ENCODE measurements around the gene TCAP. TPM values are rescaled to one million over a fixed set of nuclear protein-coding genes. Genes with fewer than 3 reads are reported as not detected.

TCAP gene
- total RNA-seq: under 1 TPM; 0.78 to 0.89 TPM

DNA sequence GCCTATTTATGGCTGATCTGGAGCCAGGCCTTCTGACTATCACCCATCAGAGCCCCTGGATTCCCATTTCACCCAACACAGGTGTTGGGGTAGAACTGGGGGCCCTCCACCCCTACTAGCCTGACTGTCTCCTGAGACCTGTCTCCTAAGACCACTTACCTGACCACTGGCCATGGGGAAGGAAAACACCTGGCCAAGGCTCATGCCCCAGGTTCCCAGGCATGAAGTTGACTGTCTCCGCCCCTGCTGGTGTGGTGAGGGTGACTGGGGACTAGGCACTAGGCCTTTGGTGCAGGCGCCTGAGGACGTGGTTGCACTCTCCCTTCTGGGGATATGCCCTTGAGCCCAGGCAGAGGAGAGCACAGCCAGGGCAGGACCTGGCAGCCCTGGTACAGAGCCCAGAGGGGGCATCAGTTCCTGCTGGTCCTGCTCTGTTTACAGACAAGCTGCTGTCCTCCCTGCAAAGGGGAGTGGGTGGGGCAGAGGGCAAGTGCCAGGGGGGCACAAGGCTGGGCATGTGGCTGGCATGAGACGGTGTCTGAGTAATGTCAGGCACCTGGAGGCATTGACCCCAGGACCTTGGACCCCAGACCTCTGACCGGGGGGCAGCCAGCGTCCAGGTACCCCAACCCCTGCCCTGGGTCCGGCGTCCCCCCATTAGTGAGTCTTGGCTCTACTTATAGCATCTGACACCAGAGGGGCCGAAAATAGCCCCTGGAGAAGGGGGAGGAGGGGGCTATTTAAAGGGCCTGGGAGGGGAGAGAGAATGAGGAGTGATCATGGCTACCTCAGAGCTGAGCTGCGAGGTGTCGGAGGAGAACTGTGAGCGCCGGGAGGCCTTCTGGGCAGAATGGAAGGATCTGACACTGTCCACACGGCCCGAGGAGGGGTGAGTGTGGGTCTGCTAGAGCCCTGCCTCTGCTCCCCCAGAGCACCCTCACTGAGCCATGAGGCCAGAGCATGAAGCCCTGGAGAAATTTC, at the start of gene TCAP:
Gene TCAP, plus strand, starts transcription at position 769 of the 981 bp plus-strand sequence. Its CDS starts 11 bp downstream, at position 780.
- Mint-ChIP-seq H3K9me3 (no peaks in the 10 kb centered on the region), H3K4me3 (no peak within 1 kb of the TSS), H3K27me3 (peaks cover 24% of the 10 kb centered on the region), H3K27ac (no peak within 1 kb of the TSS), H3K4me1 (peaks cover 10% of the 10 kb centered on the region), H3K36me3 (peaks cover 2% of the 10 kb centered on the region)
- no peak for DNase-seq

GRCh38 chr17:39615434-39615833, 49.7 kb upstream of the TCAP start:
- DNase-seq: no peak
- H3K36me3 Mint-ChIP-seq: no peaks in the 10 kb centered on the region
- no peak overlapping the region for H3K27ac Mint-ChIP-seq
- H3K9me3 Mint-ChIP-seq: no peaks in the 10 kb centered on the region
- no peaks in the 10 kb centered on the region for H3K4me1 Mint-ChIP-seq
- H3K4me3 Mint-ChIP-seq: no peak overlapping the region
- peaks cover 17% of the 10 kb centered on the region for H3K27me3 Mint-ChIP-seq

DNA sequence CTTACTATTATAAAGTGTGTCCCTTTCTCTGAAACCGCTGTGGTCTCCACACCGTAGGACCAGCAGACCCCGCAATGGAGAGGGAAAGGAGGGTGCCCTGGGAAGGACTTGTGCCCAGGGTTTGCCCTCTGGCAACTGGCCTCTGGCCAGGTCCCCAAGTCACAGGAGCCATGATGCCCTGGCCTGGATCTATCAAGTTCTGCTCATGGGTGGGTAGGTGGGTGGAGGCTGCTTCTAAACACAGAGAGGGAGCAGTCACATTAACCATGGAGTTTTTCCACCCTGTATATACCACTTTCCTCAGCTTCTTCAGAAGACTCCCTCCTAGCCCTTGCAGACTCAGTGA, 48.1 kb upstream of the TCAP start:
- H3K36me3 Mint-ChIP-seq: no peaks in the 10 kb centered on the region
- H3K9me3 Mint-ChIP-seq: no peaks in the 10 kb centered on the region
- no peak for DNase-seq
- H3K27me3 Mint-ChIP-seq: peaks cover 17% of the 10 kb centered on the region
- peaks cover 4% of the 10 kb centered on the region for H3K4me1 Mint-ChIP-seq
- H3K4me3 Mint-ChIP-seq: peak overlapping the region; percentile 57
- no peak overlapping the region for H3K27ac Mint-ChIP-seq

GRCh38 chr17:39617446-39618245, 47.5 kb upstream of the TCAP start:
- peak overlapping the region; percentile 57 for H3K4me3 Mint-ChIP-seq

DNA sequence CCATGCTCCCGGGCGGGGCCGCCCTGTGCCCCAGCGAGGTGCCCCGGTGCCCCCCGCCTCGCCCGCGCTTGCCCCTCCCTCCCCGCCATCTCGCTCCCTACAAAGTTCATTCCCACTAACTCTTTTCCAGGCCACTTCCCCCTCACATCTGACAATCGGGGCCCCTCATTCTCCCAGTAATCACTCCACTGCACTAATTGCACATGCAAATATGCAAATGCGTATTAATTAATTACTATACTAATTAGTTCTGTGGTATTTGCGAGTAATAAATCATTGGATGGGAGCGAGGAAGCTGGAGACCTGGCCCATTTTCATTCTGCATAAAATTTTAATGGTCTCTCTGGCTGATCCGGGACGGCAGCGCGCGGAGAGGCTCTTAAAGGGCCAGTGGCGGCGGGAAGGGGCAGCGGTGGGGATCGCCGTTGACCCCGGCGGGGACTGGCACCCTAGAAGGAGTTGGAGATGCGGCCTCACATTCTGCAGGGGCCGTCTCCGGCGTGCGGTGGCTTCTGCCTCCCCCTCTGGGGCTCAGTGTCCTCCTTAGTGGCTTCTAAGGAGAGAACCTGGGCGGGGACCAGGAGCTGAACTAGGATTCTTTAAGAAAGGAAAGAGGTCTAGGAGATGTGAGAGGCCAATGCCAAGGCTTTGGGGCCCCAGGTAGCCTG, 46.8 kb upstream of the TCAP start:
- H3K4me1 Mint-ChIP-seq: peaks cover 11% of the 10 kb centered on the region
- peaks cover 12% of the 10 kb centered on the region for H3K27me3 Mint-ChIP-seq
- H3K9me3 Mint-ChIP-seq: no peaks in the 10 kb centered on the region
- H3K27ac Mint-ChIP-seq: peak overlapping the region; percentile 54
- H3K4me3 Mint-ChIP-seq: peak overlapping the region; percentile 70
- no peaks in the 10 kb centered on the region for H3K36me3 Mint-ChIP-seq
- DNase-seq: no peak

More at GRCh38 chr17:39617446-39618245, 47.5 kb upstream of the TCAP start:
- Mint-ChIP-seq H3K4me1 (peaks cover 8% of the 10 kb centered on the region), H3K9me3 (no peaks in the 10 kb centered on the region), H3K36me3 (no peaks in the 10 kb centered on the region), H3K27ac (no peak overlapping the region), H3K27me3 (peaks cover 17% of the 10 kb centered on the region)
- peak; percentile 62 for DNase-seq

- DNase-seq: no peak
- Mint-ChIP-seq H3K27ac (no peak overlapping the region), H3K9me3 (no peaks in the 10 kb centered on the region), H3K4me1 (peaks cover 13% of the 10 kb centered on the region), H3K36me3 (no peaks in the 10 kb centered on the region), H3K27me3 (peaks cover 12% of the 10 kb centered on the region), H3K4me3 (no peak overlapping the region)
Observed at GRCh38 chr17:39618956-39619785, 46.0 kb upstream of the TCAP start.

GRCh38 chr17:39619786-39620101, 45.4 kb upstream of the TCAP start:
- Mint-ChIP-seq H3K27me3 (peaks cover 14% of the 10 kb centered on the region), H3K4me3 (no peak overlapping the region), H3K27ac (no peak overlapping the region), H3K36me3 (no peaks in the 10 kb centered on the region), H3K9me3 (no peaks in the 10 kb centered on the region), H3K4me1 (peaks cover 13% of the 10 kb centered on the region)
- no peak for DNase-seq

GRCh38 chr17:39621523-39622379, 43.4 kb upstream of the TCAP start:
- H3K27ac Mint-ChIP-seq: no peak overlapping the region
- no peaks in the 10 kb centered on the region for H3K36me3 Mint-ChIP-seq

GRCh38 chr17:39622380-39623006, 42.7 kb upstream of the TCAP start:
- peak overlapping the region; percentile 61 for H3K4me3 Mint-ChIP-seq
- no peak for DNase-seq
- H3K36me3 Mint-ChIP-seq: no peaks in the 10 kb centered on the region
- H3K9me3 Mint-ChIP-seq: no peaks in the 10 kb centered on the region
- H3K4me1 Mint-ChIP-seq: peaks cover 19% of the 10 kb centered on the region
- H3K27me3 Mint-ChIP-seq: peaks cover 28% of the 10 kb centered on the region
- H3K27ac Mint-ChIP-seq: no peak overlapping the region

More at GRCh38 chr17:39621523-39622379, 43.4 kb upstream of the TCAP start:
- DNase-seq: peak; percentile 82
- Mint-ChIP-seq H3K4me3 (peak overlapping the region; percentile 61), H3K9me3 (no peaks in the 10 kb centered on the region), H3K4me1 (peaks cover 18% of the 10 kb centered on the region), H3K27me3 (peaks cover 26% of the 10 kb centered on the region)

DNA sequence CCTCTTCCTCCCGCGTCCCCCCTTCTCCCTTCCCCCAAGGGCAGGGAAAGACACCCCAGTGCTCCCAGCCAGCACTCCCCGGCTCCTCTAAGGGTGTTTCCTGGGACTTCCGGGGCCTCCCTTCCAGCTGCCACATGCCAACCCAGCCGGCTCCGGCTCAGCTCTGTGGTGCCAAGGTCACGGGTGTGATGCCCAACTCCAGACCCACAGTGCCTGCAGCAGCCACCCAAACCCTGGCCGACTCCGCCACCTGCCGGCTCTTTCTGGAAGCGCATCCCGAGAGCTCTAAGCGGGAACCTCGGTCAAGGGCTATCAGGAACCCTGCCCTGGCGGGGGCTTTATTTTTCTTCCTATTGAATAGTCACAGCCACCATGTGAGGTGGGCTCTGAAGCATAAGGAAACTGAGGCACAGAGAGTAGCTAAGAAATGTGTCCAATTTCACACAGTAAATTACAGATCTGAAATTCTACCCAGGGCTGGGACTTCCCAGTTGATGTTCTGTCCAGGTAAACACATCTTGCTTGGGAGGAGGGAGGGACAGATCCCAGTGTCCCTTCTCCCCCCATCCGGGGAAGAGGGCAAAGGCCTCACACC, 41.7 kb upstream of the TCAP start:
- Mint-ChIP-seq H3K27ac (no peak overlapping the region), H3K4me3 (no peak overlapping the region), H3K27me3 (peaks cover 37% of the 10 kb centered on the region)

GRCh38 chr17:39624313-39624712, 40.8 kb upstream of the TCAP start:
- no peaks in the 10 kb centered on the region for H3K9me3 Mint-ChIP-seq
- no peak overlapping the region for H3K27ac Mint-ChIP-seq
- H3K4me1 Mint-ChIP-seq: peaks cover 19% of the 10 kb centered on the region
- no peak for DNase-seq
- no peaks in the 10 kb centered on the region for H3K36me3 Mint-ChIP-seq
- H3K27me3 Mint-ChIP-seq: peaks cover 42% of the 10 kb centered on the region
- H3K4me3 Mint-ChIP-seq: no peak overlapping the region

More for the DNA sequence above, 41.7 kb upstream of the TCAP start:
- H3K9me3 Mint-ChIP-seq: no peaks in the 10 kb centered on the region
- H3K36me3 Mint-ChIP-seq: no peaks in the 10 kb centered on the region
- H3K4me1 Mint-ChIP-seq: peaks cover 19% of the 10 kb centered on the region
- peak; percentile 84 for DNase-seq

- Mint-ChIP-seq H3K9me3 (no peaks in the 10 kb centered on the region), H3K4me1 (peaks cover 19% of the 10 kb centered on the region), H3K4me3 (no peak overlapping the region), H3K27ac (no peak overlapping the region), H3K27me3 (peaks cover 42% of the 10 kb centered on the region), H3K36me3 (no peaks in the 10 kb centered on the region)
- no peak for DNase-seq
Observed at GRCh38 chr17:39625198-39625785, 39.9 kb upstream of the TCAP start.

Data from activated naive CD8-positive, alpha-beta T cell treated with anti-CD3 and anti-CD28 coated beads for 36 hours (primary cell).